DOHH2 (cell line): ENCODE measurements around the gene FAM53B.
A peak's percentile ranks its signal among the peaks of the same experiment; 100 is the strongest.

Source experiments
- H3F3A ChIP-seq: fragments of 200-600 bp; sonication (generic), shearing (Covaris generic); 2 replicates; pipeline ENCODE4 v1.6.0; 2016; ENCODE audit warnings: antibody characterized with exemption, mild to moderate bottlenecking; ENCODE audit not compliant: control insufficient read depth, insufficient read depth
- H3K27ac ChIP-seq: fragments of 200-600 bp; sonication (generic); 2 replicates; pipeline ENCODE4 v1.5.1; 2014; ENCODE audit warnings: low read depth, mild to moderate bottlenecking, low read length, moderate library complexity
- H3K27me3 ChIP-seq: fragments of 200-600 bp; sonication (generic); 2 replicates; pipeline ENCODE4 v1.6.1; 2014; ENCODE audit warnings: mild to moderate bottlenecking, low read length, mixed read lengths; ENCODE audit not compliant: control insufficient read depth
- H3K36me3 ChIP-seq: fragments of 200-600 bp; sonication (generic); 2 replicates; pipeline ENCODE4 v1.6.1; 2014; ENCODE audit warnings: mild to moderate bottlenecking, low read length, moderate library complexity, mixed read lengths; ENCODE audit not compliant: control insufficient read depth
- H3K4me1 ChIP-seq: fragments of 200-600 bp; sonication (generic); 2 replicates; pipeline ENCODE4 v1.6.1; 2014; ENCODE audit warnings: mild to moderate bottlenecking, low read length, mixed read lengths; ENCODE audit not compliant: control insufficient read depth
- H3K4me2 ChIP-seq: fragments of 200-600 bp; sonication (generic); 2 replicates; pipeline ENCODE4 v1.6.0; 2014; ENCODE audit warnings: mild to moderate bottlenecking, low read length, moderate library complexity
- H3K4me3 ChIP-seq: fragments of 200-600 bp; sonication (generic); 2 replicates; pipeline ENCODE4 v1.5.1; 2014; ENCODE audit warnings: mild to moderate bottlenecking, low read length, mixed read lengths
- H3K79me2 ChIP-seq: fragments of 200-600 bp; sonication (generic); 2 replicates; pipeline ENCODE4 v1.6.1; 2014; ENCODE audit warnings: mild to moderate bottlenecking, low read length, mixed read lengths; ENCODE audit not compliant: control insufficient read depth
- H3K9me2 ChIP-seq: fragments of 200-600 bp; sonication (generic); replicated peaks from 2 replicates; pipeline ENCODE4 v1.6.1; 2014; ENCODE audit warnings: mild to moderate bottlenecking, low read length, mixed read lengths; ENCODE audit not compliant: control insufficient read depth
- H3K9me3 ChIP-seq: fragments of 200-600 bp; sonication (generic); 2 replicates; pipeline ENCODE4 v1.6.1; 2014; ENCODE audit warnings: antibody characterized with exemption, low read length, mixed read lengths; ENCODE audit not compliant: control insufficient read depth, insufficient read depth
- H4K20me1 ChIP-seq: fragments of 200-600 bp; sonication (generic); 2 replicates; pipeline ENCODE4 v1.6.0; 2014; ENCODE audit warnings: low read depth, mild to moderate bottlenecking, antibody characterized with exemption, low read length, moderate library complexity; ENCODE audit not compliant: control insufficient read depth, insufficient read depth
- CTCF ChIP-seq: fragments of 200-600 bp; sonication (generic); IDR thresholded peaks from one replicate; pipeline ENCODE4 v1.5.1; 2014; ENCODE audit warnings: antibody characterized with exemption, mild to moderate bottlenecking, low read depth, low read length; ENCODE audit not compliant: poor library complexity, severe bottlenecking
- EZH2phosphoT487 ChIP-seq: fragments of 200-600 bp; sonication (generic); IDR thresholded peaks from 2 replicates; pipeline ENCODE4 v1.6.1; 2017; ENCODE audit warnings: borderline replicate concordance, mild to moderate bottlenecking, antibody characterized with exemption, low read length, moderate library complexity, mixed read lengths

FAM53B gene

GRCh38 chr10:124707144-124707467 is 37.1 kb downstream of the FAM53B start:
- TF ChIP-seq EZH2phosphoT487: no peak
- TF ChIP-seq CTCF: no peak
- Histone ChIP-seq H3K79me2 (peaks cover 68% of the 10 kb centered on the region), H4K20me1 (peaks cover 18% of the 10 kb centered on the region), H3F3A (no peaks in the 10 kb centered on the region), H3K27me3 (no peaks in the 10 kb centered on the region), H3K27ac (no peak overlapping the region), H3K4me2 (no peak overlapping the region), H3K9me3 (no peaks in the 10 kb centered on the region), H3K36me3 (peaks cover 54% of the 10 kb centered on the region), H3K4me3 (no peak overlapping the region), H3K9me2 (no peaks in the 10 kb centered on the region), H3K4me1 (peaks cover 42% of the 10 kb centered on the region)

- Histone ChIP-seq H3K36me3 (peaks cover 57% of the 10 kb centered on the region), H3K4me3 (no peak overlapping the region), H3K9me2 (no peaks in the 10 kb centered on the region), H3F3A (no peaks in the 10 kb centered on the region), H3K4me1 (peaks cover 42% of the 10 kb centered on the region), H3K27ac (no peak overlapping the region), H3K4me2 (peak overlapping the region; percentile 15; the same call in 1 of the 2 replicates), H3K79me2 (peaks cover 64% of the 10 kb centered on the region), H3K27me3 (no peaks in the 10 kb centered on the region), H3K9me3 (no peaks in the 10 kb centered on the region), H4K20me1 (peaks cover 18% of the 10 kb centered on the region)
- TF ChIP-seq EZH2phosphoT487: no peak
- no peak for TF ChIP-seq CTCF
Observed at GRCh38 chr10:124706462-124707143, 37.6 kb downstream of the FAM53B start.

- peaks cover 57% of the 10 kb centered on the region for H3K79me2 ChIP-seq
- H3K9me3 ChIP-seq: no peaks in the 10 kb centered on the region
- H3K4me1 ChIP-seq: peaks cover 40% of the 10 kb centered on the region
- peaks cover 18% of the 10 kb centered on the region for H4K20me1 ChIP-seq
- H3K27ac ChIP-seq: no peak overlapping the region
- TF ChIP-seq CTCF (peak; percentile 11), EZH2phosphoT487 (no peak)
- no peaks in the 10 kb centered on the region for H3K27me3 ChIP-seq
- peaks cover 63% of the 10 kb centered on the region for H3K36me3 ChIP-seq
- no peaks in the 10 kb centered on the region for H3F3A ChIP-seq
- H3K9me2 ChIP-seq: no peaks in the 10 kb centered on the region
- peak overlapping the region; percentile 15 for H3K4me2 ChIP-seq
- no peak overlapping the region for H3K4me3 ChIP-seq
Observed at GRCh38 chr10:124705817-124706461, 38.2 kb downstream of the FAM53B start.
